ENCODE results near the gene ANKRD45. TPM values are rescaled to one million over a fixed set of nuclear protein-coding genes. Genes with fewer than 3 reads are reported as not detected.
A peak's percentile ranks its signal among the peaks of the same experiment; 100 is the strongest.

ANKRD45 gene
- total and polyA plus RNA-seq, 2 of the 8 experiments (the other 6 are each of a cell fraction or from before 2014, with no cell fraction given), result 0.41 to 2.8 TPM

GRCh38 chr1:173669491-173669941, at the start of gene ANKRD45 (continued):
- TF ChIP-seq EP300 (IDR thresholded peaks at IDR 0.05; ENCODE audit: borderline replicate concordance in 1 of 2, low read depth in 2 of 2, low read length in 2 of 2) (no peak), RXRA (IDR thresholded peaks at IDR 0.05; ENCODE audit: insufficient read depth, low read depth, low read length) (no peak), POLR2AphosphoS5 (IDR thresholded peaks at IDR 0.05; ENCODE audit: low read depth, low read length) (peak; percentile 49; the same call in 1 of the 2 replicates), FOSL1 (IDR thresholded peaks at IDR 0.05; ENCODE audit: insufficient read depth, low read depth, low read length) (no peak), E2F6 (IDR thresholded peaks at IDR 0.05) (peak; percentile 69; the same call in 1 of the 2 replicates)
